Tibial nerve (tissue), 4 donors: ENCODE data around the gene ADSS1.

Experiments used
- EP300 ChIP-seq, 2 donors: sonication (generic); formaldehyde crosslinking; IDR thresholded peaks; one replicate each; pipeline ENCODE4 v1.6.1; 2017; ENCODE audit warnings: antibody characterized with exemption in 2 of 2, mild to moderate bottlenecking in 1 of 2
- POLR2A ChIP-seq, 2 donors: fragments of 450-650 bp; IDR thresholded peaks; one replicate each; pipeline ENCODE4 v1.6.1; 2017; ENCODE audit warnings: antibody characterized with exemption in 2 of 2, mild to moderate bottlenecking in 2 of 2, moderate library complexity in 2 of 2
- TF ChIP-seq, protein P1 (sequence below), 5 experiments: fragments of 200-600 bp in 3 of 5; fragments of 450-650 bp in 2 of 5; sonication (generic) in 3 of 5; IDR thresholded peaks; one replicate each; pipeline ENCODE4 v1.5.1; 2016 to 2019; ENCODE audit warnings: antibody characterized with exemption in 5 of 5, mild to moderate bottlenecking in 3 of 5, moderate library complexity in 2 of 5

DNA sequence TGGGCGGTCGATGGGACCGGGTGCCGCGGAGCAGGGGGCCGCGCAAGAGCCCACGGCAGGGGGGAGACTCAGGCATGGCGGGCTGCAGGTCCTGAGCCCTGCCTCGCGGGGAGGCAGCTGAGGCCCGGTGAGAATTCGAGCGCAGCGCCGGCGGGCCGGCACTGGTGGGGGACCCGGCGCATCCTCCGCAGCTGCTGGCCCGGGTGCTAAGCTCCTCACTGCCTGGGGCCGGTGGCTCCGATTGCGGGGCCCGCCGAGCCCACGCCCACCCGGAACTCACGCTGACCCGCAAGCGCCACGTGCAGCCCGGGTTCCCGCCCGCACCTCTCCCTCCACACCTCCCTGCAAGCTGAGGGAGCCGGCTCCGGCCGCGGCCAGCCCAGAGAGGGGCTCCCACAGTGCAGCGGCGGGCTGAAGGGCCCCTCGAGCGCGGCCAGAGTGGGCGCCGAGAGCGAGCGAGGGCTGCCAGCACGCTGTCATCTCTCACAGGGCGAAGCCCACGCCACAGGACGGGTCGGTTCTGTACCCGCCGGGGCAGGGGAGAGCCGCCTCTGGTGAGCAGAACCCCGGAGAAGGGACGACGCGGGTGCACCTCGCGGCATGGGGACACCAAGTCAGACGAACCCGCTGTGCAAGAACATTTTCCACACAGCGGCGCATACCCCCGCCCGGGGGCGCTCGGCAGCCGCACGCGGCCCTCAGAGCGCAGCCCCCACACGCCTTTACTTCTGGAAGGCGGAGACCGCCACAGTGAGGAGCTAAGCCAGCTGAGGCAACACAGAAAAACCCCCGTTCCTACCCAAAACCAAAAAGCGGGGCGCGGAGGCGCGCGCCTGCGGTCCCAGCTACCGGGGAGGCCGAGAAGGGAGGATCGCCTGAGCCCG, 27.8 kb downstream of the ADSS1 start:
- TF ChIP-seq, protein P1, sequence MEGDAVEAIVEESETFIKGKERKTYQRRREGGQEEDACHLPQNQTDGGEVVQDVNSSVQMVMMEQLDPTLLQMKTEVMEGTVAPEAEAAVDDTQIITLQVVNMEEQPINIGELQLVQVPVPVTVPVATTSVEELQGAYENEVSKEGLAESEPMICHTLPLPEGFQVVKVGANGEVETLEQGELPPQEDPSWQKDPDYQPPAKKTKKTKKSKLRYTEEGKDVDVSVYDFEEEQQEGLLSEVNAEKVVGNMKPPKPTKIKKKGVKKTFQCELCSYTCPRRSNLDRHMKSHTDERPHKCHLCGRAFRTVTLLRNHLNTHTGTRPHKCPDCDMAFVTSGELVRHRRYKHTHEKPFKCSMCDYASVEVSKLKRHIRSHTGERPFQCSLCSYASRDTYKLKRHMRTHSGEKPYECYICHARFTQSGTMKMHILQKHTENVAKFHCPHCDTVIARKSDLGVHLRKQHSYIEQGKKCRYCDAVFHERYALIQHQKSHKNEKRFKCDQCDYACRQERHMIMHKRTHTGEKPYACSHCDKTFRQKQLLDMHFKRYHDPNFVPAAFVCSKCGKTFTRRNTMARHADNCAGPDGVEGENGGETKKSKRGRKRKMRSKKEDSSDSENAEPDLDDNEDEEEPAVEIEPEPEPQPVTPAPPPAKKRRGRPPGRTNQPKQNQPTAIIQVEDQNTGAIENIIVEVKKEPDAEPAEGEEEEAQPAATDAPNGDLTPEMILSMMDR (IDR thresholded peaks at IDR 0.05), result no peak
- no peak for TF ChIP-seq POLR2A (IDR thresholded peaks at IDR 0.05)
- no peak for TF ChIP-seq EP300 (IDR thresholded peaks at IDR 0.05)
